NCI-H82 treated with DMSO at 0.1 percent for 48 hours (cell line): ENCODE results near the gene MLKL.
"Not testable (repeated sequence)": the region's sequence is repeated elsewhere in the genome, so short reads cannot be mapped to it uniquely, and the experiment has no call there.

Source experiments
- DNase-seq: peaks from one replicate; lab custom pipeline; 2025; ENCODE audit not compliant: unreplicated experiment; lab: John Stamatoyannopoulos, UW

Gene MLKL

GRCh38 chr16:74732707-74733350 lies 32.2 kb upstream of the MLKL start:
- DNase-seq: no peak

GRCh38 chr16:74731853-74732477 lies 31.3 kb upstream of the MLKL start:
- no peak for DNase-seq

GRCh38 chr16:74729783-74730683 lies 29.4 kb upstream of the MLKL start:
- no peak for DNase-seq

- no peak for DNase-seq
Observed at GRCh38 chr16:74727903-74728302, 27.2 kb upstream of the MLKL start.

- DNase-seq: peak; percentile 2
Observed at GRCh38 chr16:74726716-74727115, 26.1 kb upstream of the MLKL start.

- DNase-seq: no peak
Observed at GRCh38 chr16:74725651-74726455, 25.2 kb upstream of the MLKL start.

GRCh38 chr16:74724820-74725549 lies 24.3 kb upstream of the MLKL start:
- DNase-seq: no peak

GRCh38 chr16:74723256-74723655 lies 22.6 kb upstream of the MLKL start:
- DNase-seq: no peak

GRCh38 chr16:74722156-74722555 lies 21.5 kb upstream of the MLKL start:
- DNase-seq: not testable (repeated sequence)

GRCh38 chr16:74721716-74722115 lies 21.1 kb upstream of the MLKL start:
- no peak for DNase-seq

- no peak for DNase-seq
Observed at GRCh38 chr16:74720579-74720978, 19.9 kb upstream of the MLKL start.

GRCh38 chr16:74718741-74719610 lies 18.3 kb upstream of the MLKL start:
- no peak for DNase-seq

GRCh38 chr16:74718140-74718539 lies 17.5 kb upstream of the MLKL start:
- DNase-seq: no peak

GRCh38 chr16:74717367-74717766 lies 16.7 kb upstream of the MLKL start:
- DNase-seq: no peak

- DNase-seq: no peak
Observed at GRCh38 chr16:74716355-74716754, 15.7 kb upstream of the MLKL start.

- DNase-seq: no peak
Observed at GRCh38 chr16:74713876-74714275, 13.2 kb upstream of the MLKL start.

- DNase-seq: no peak
Observed at GRCh38 chr16:74713325-74713724, 12.7 kb upstream of the MLKL start.

- DNase-seq: no peak
Observed at GRCh38 chr16:74711938-74712337, 11.3 kb upstream of the MLKL start.

GRCh38 chr16:74710401-74710800 lies 9.7 kb upstream of the MLKL start:
- no peak for DNase-seq
